A549 (cell line): ENCODE results near the gene LRRC3. TPM values are rescaled to one million over a fixed set of nuclear protein-coding genes. Genes with fewer than 3 reads are reported as not detected.

Experiments
- ATAC-seq, 2 experiments: fragments of 200-7000 bp in 1 of 2; fragments of >200 bp in 1 of 2; cut with Nextera tagmentation in 1 of 2; cut with Tn5 transposase in 1 of 2; 3 replicates each; pipeline versions ENCODE4 v1.8.0 to v1.9.1; 2018 to 2020; ENCODE audit warnings: mild to moderate bottlenecking in 1 of 2, moderate library complexity in 1 of 2
- CTCF ChIA-PET: fragments of 300-600 bp; sonication (Branson Sonifier 250); formaldehyde crosslinking; extraction: SDS; loops from one replicate; lab custom pipeline; 2021; ENCODE audit warnings: antibody characterized with exemption, inconsistent platforms; lab: Yijun Ruan, JAX
- POLR2A ChIA-PET: fragments of 350-600 bp; formaldehyde crosslinking; extraction: SDS; loops from one replicate; lab custom pipeline; 2021; ENCODE audit warnings: antibody characterized with exemption, inconsistent platforms; lab: Yijun Ruan, JAX
- DNase-seq, 2 experiments: peaks; one replicate each; pipeline versions ENCODE4 v3.0.0 to v3.0.0-alpha.2; 2011 to 2016; ENCODE audit warnings: low read depth in 1 of 2, low spot score in 1 of 2
- FAIRE-seq: peaks from 2 replicates; lab custom pipeline; 2011; peaks lifted over from hg19 to GRCh38; lab: Jason Lieb, UNC
- H3K27ac ChIP-seq, 2 experiments: fragments of >200 bp; sonication (Bioruptor Twin); formaldehyde crosslinking; 3 replicates each; pipeline ENCODE4 v1.5.1; 2016 to 2017
- H3K4me1 ChIP-seq: fragments of >200 bp; sonication (Bioruptor Twin); formaldehyde crosslinking; 3 replicates; pipeline ENCODE4 v1.6.1; 2016
- H3K4me2 ChIP-seq: fragments of >200 bp; sonication (Bioruptor Twin); formaldehyde crosslinking; 3 replicates; pipeline ENCODE4 v1.6.1; 2016
- H3K4me3 ChIP-seq: fragments of >200 bp; sonication (Bioruptor Twin); formaldehyde crosslinking; 3 replicates; pipeline ENCODE4 v1.5.1; 2016
- H3K9me3 ChIP-seq: fragments of >200 bp; sonication (Bioruptor Twin); formaldehyde crosslinking; 3 replicates; pipeline ENCODE4 v1.6.1; 2016
- BHLHE40 ChIP-seq: IDR thresholded peaks from 2 replicates; pipeline ENCODE4 v1.6.1; 2012; ENCODE audit warnings: low read depth, low read length, inconsistent platforms
- CEBPB ChIP-seq, 2 experiments: fragments of >200 bp in 1 of 2; sonication (Bioruptor Twin) in 1 of 2; formaldehyde crosslinking in 1 of 2; IDR thresholded peaks; 2 replicates each; pipeline ENCODE4 v1.6.1; 2012 to 2016
- EHF ChIP-seq: fragments of 250-450 bp; sonication (Bioruptor Pico); IDR thresholded peaks from 2 replicates; pipeline ENCODE4 v1.5.0; 2020; ENCODE audit warnings: mild to moderate bottlenecking
- FOSB ChIP-seq: fragments of 250-450 bp; sonication (Bioruptor Pico); IDR thresholded peaks from 2 replicates; pipeline ENCODE4 v1.5.0; 2020; ENCODE audit warnings: mild to moderate bottlenecking, moderate library complexity
- HOXA7 ChIP-seq: fragments of 250-450 bp; sonication (Bioruptor Pico); IDR thresholded peaks from 2 replicates; pipeline ENCODE4 v1.5.0; 2020; ENCODE audit warnings: mild to moderate bottlenecking, moderate library complexity
- HOXB13 ChIP-seq: fragments of 250-450 bp; sonication (Bioruptor Pico); IDR thresholded peaks from 2 replicates; pipeline ENCODE4 v1.5.0; 2020; ENCODE audit warnings: low read depth, mild to moderate bottlenecking, moderate library complexity
- KDM1A ChIP-seq: fragments of 200-600 bp; sonication (generic); IDR thresholded peaks from 2 replicates; pipeline ENCODE4 v1.6.1; 2016; ENCODE audit warnings: low read depth, mild to moderate bottlenecking
- KDM5A ChIP-seq: fragments of 200-600 bp; sonication (generic); IDR thresholded peaks from 2 replicates; pipeline ENCODE4 v1.6.1; 2016; ENCODE audit warnings: antibody characterized with exemption, mild to moderate bottlenecking
- MYC ChIP-seq: IDR thresholded peaks from 2 replicates; pipeline ENCODE4 v1.6.1; 2012; ENCODE audit warnings: mild to moderate bottlenecking, inconsistent platforms, low read length, improper control_type of control experiment, borderline replicate concordance
- NR3C1 ChIP-seq: fragments of >200 bp; sonication (Bioruptor Twin); formaldehyde crosslinking; IDR thresholded peaks from 3 replicates; pipeline ENCODE4 v1.6.1; 2017
- POLR2AphosphoS2 ChIP-seq: conservative IDR thresholded peaks from 2 replicates; pipeline ENCODE4 v1.6.1; 2012; ENCODE audit warnings: low read length, improper control_type of control experiment, inconsistent platforms
- RFX5 ChIP-seq: fragments of 450-650 bp; IDR thresholded peaks from 2 replicates; pipeline ENCODE4 v1.7.1; 2014; ENCODE audit warnings: antibody characterized with exemption, mild to moderate bottlenecking, moderate library complexity
- USF2 ChIP-seq: fragments of 450-650 bp; IDR thresholded peaks from 2 replicates; pipeline ENCODE4 v1.6.1; 2014; ENCODE audit warnings: antibody characterized with exemption
- ZFP36 ChIP-seq: fragments of 450-650 bp; IDR thresholded peaks from 2 replicates; pipeline ENCODE4 v1.6.1; 2014; ENCODE audit warnings: borderline replicate concordance; ENCODE audit not compliant: partially characterized antibody
- WGBS: methylation state at CpG from one replicate; pipeline ENCODE4 v1.1.6; 2017; ENCODE audit errors: missing lambda C conversion rate; 5-methylcytosine and 5-hydroxymethylcytosine counted together
- polyA plus RNA-seq, 4 experiments: library from polyadenylated mRNA; depleted of rRNA in 3 of 4; stranded (reverse); fragments of >200 nt; fragmentation: RNase III in 1 of 4; extraction: RNeasy Plus Mini Kit Qiagen cat#74134 plus additional on column Dnase treatment in 1 of 4; gene quantifications; 2 replicates in 3 of 4; 3 replicates in 1 of 4; pipeline ENCODE4 v1.2.3, GENCODE V29; 2011 to 2017
- TF ChIP-seq, protein P1 (sequence below): fragments of >200 bp; sonication (Bioruptor Twin); formaldehyde crosslinking; IDR thresholded peaks from 2 replicates; pipeline ENCODE4 v1.6.1; 2016

The LRRC3 gene
- polyA plus RNA-seq, 2 of the 4 experiments (the other 2 are of a cell fraction) = 0.59 to 1.1 TPM

DNA sequence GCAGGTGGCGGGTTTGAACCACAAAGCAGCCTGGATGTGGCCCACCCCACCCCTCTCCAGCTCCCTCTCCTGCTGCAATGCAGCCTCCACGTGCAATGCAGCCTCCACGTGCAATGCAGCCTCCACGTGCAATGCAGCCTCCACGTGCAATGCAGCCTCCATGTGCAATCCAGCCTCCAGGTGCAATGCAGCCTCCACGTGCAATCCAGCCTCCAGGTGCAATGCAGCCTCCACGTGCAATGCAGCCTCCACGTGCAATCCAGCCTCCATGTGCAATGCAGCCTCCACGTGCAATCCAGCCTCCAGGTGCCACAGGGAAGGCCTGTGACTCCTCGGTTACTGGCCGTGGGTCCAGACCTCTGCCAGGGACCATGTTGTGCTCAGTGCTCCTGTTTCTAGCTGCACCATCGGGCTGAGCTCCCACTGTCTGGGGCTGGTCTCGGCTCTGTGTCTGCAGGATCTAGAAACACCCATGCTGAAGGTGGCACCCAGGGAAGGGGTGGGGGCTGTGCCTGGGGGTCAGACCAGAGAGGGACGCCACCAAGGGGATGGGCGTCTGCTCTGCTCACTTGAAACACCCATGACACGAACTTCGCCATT is 11.9 kb upstream of the LRRC3 start:
- no peak for FAIRE-seq
- ChIA-PET CTCF (no interaction called here), POLR2A (no interaction called here)
- no peaks in the 10 kb centered on the region for H3K9me3 ChIP-seq
- H3K27ac ChIP-seq = no peak overlapping the region
- no peak for ATAC-seq
- WGBS = 57% methylated on average over 5 of the region's 17 CpGs
- no peak for DNase-seq
- no peak overlapping the region for H3K4me3 ChIP-seq
- H3K4me2 ChIP-seq = no peak overlapping the region
- no peaks in the 10 kb centered on the region for H3K4me1 ChIP-seq
- TF ChIP-seq KDM1A (no peak), NR3C1 (no peak), ZFP36 (no peak), KDM5A (no peak)

DNA sequence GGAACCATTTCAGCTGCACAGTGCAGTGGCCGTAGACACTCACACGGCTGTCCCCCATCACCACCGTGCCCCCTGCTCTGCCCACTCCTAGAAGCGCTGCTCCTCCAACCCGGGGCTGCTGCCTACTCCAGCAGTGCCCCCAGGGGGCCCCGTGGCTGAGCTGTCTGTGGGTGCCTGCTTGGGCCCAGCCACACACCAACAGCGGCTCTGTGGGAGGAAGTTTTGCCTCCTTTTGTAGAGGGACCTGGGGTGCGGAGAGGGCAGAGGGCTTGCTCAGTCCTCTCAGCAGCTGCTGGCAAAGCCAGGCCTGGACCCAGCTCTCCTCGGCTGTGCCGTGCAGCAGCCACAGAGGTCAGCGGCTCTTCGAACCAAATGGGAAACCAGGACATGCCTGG is 11.4 kb upstream of the LRRC3 start:
- no peak for TF ChIP-seq POLR2AphosphoS2
- no peak for TF ChIP-seq CEBPB (IDR thresholded peaks at IDR 0.05)
- no peak for TF ChIP-seq EHF
- TF ChIP-seq BHLHE40 = no peak
- no peak for TF ChIP-seq USF2
- TF ChIP-seq, protein P1, sequence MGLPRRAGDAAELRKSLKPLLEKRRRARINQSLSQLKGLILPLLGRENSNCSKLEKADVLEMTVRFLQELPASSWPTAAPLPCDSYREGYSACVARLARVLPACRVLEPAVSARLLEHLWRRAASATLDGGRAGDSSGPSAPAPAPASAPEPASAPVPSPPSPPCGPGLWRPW = no peak
- WGBS = 60% methylated on average over 2 of the region's 12 CpGs
- DNase-seq (no peak), ATAC-seq (peak in 1 of 2 experiments; percentile 36; a peak in 3 of 6 replicates), FAIRE-seq (no peak)
- CTCF ChIA-PET = no interaction called here
- Histone ChIP-seq H3K4me2 (no peak overlapping the region), H3K27ac (no peak overlapping the region), H3K9me3 (no peaks in the 10 kb centered on the region), H3K4me3 (no peak overlapping the region), H3K4me1 (no peaks in the 10 kb centered on the region)
- POLR2A ChIA-PET = no interaction called here

GRCh38 chr21:44444286-44444931 is 10.9 kb upstream of the LRRC3 start:
- ChIA-PET CTCF (interaction anchor here (0.5 to 0.9 kb wide), 2 partner anchors 38 to 278 kb away, joined by 3 to 4 read pairs; no protein-coding TSS in a partner anchor), POLR2A (no interaction called here)
- no peak for FAIRE-seq
- TF ChIP-seq KDM5A = no peak
- Histone ChIP-seq H3K4me1 (no peaks in the 10 kb centered on the region), H3K27ac (no peak overlapping the region), H3K9me3 (no peaks in the 10 kb centered on the region), H3K4me2 (no peak overlapping the region), H3K4me3 (no peak overlapping the region)
- DNase-seq = peak in 1 of 2 experiments; percentile 13
- ATAC-seq = peak; percentile 42 to 85; a peak in 3 of 6 replicates
- 58% methylated on average over 19 of the region's 21 CpGs for WGBS

DNA sequence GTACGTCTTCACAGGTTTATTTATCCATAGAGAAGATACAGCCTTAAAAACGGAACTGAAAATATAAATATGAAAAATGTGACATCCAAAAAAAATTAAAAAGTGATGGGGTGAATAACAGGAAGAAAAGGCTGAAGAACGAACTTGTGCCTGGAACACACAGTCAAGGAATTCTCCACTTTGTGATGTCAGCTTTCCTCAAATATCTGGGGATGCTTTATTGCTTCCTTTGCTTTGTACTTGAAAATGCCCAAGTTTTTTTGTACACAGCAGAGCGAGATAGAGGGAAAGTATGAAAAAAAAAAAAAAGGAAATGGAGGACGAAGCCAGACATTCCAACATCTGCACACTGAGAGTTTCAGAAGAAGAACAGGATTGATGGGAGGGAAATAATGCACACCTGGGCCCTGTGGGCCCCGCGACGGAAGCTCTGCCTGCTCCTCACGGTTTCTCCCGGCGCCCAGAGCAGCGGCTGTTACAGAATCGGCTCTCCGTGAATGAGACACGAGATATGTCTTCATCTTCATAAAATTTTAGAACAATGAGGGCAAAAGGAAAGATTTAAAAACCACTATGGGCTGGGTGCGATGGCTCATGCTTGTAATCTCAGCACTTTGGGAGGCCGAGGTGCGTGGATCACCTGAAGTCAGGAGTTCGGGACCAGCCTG is 10.0 kb upstream of the LRRC3 start:
- H3K4me1 ChIP-seq = no peaks in the 10 kb centered on the region
- H3K4me3 ChIP-seq = no peak overlapping the region
- H3K27ac ChIP-seq = no peak overlapping the region
- ChIA-PET CTCF (interaction anchor here (0.5 to 0.9 kb wide), 2 partner anchors 37 to 277 kb away, joined by 3 to 4 read pairs; no protein-coding TSS in a partner anchor), POLR2A (no interaction called here)
- FAIRE-seq = no peak
- H3K9me3 ChIP-seq = no peaks in the 10 kb centered on the region
- 70% methylated on average over 19 of the region's 19 CpGs for WGBS
- TF ChIP-seq POLR2AphosphoS2 = no peak
- TF ChIP-seq HOXA7 (CRISPR knock-in tag) = no peak
- TF ChIP-seq EHF = no peak
- no peak for TF ChIP-seq HOXB13
- TF ChIP-seq ZFP36 = no peak
- TF ChIP-seq RFX5 = no peak
- TF ChIP-seq KDM1A = no peak
- no peak for TF ChIP-seq MYC
- TF ChIP-seq FOSB = no peak
- DNase-seq = no peak
- H3K4me2 ChIP-seq = no peak overlapping the region
- no peak for ATAC-seq
